Activated naive CD8-positive, alpha-beta T cell treated with anti-CD3 and anti-CD28 coated beads, Interleukin-2, amount 10 ng/mL, durations not matched to agents 7 days and 5 days (primary cell): Measurements from ENCODE around the gene SRGAP3. TPM values are rescaled to one million over a fixed set of nuclear protein-coding genes. Genes with fewer than 3 reads are reported as not detected.

Experiments
- ATAC-seq: fragments of 150-1000 bp; cut with Tn5 transposase; one replicate; pipeline ENCODE4 v1.10.0; 2021; ENCODE audit warnings: low read depth, moderate library complexity
- POLR2A ChIA-PET: fragments of 350-600 bp; sonication (Branson Sonifier 250); formaldehyde crosslinking; loops from one replicate; lab custom pipeline; 2021; ENCODE audit warnings: antibody characterized with exemption; lab: Charles Lee
- DNase-seq: peaks from one replicate; pipeline ENCODE4 v3.0.0; 2021
- H3K27ac Mint-ChIP-seq: one replicate; pipeline ENCODE4 v1.8.0; 2022; ENCODE audit warnings: mild to moderate bottlenecking, mixed read lengths
- H3K27me3 Mint-ChIP-seq: one replicate; pipeline ENCODE4 v1.8.0; 2022; ENCODE audit warnings: mild to moderate bottlenecking, moderate library complexity, mixed read lengths
- H3K36me3 Mint-ChIP-seq: one replicate; pipeline ENCODE4 v1.8.0; 2021; ENCODE audit warnings: mild to moderate bottlenecking, mixed read lengths
- H3K4me1 Mint-ChIP-seq: one replicate; pipeline ENCODE4 v1.8.0; 2021; ENCODE audit warnings: mixed read lengths
- H3K4me3 Mint-ChIP-seq: one replicate; pipeline ENCODE4 v1.8.0; 2022; ENCODE audit warnings: mild to moderate bottlenecking, moderate library complexity, mixed read lengths
- H3K9me3 Mint-ChIP-seq: one replicate; pipeline ENCODE4 v1.8.0; 2021; ENCODE audit warnings: mixed read lengths
- total RNA-seq, 2 experiments: library from RNA; stranded (reverse); gene quantifications; one replicate each; pipeline ENCODE4 v1.2.3, GENCODE V29; 2021

Gene SRGAP3
- total RNA-seq, 2 experiments from 2014 or later, result 4.9 to 5.5 TPM

DNA sequence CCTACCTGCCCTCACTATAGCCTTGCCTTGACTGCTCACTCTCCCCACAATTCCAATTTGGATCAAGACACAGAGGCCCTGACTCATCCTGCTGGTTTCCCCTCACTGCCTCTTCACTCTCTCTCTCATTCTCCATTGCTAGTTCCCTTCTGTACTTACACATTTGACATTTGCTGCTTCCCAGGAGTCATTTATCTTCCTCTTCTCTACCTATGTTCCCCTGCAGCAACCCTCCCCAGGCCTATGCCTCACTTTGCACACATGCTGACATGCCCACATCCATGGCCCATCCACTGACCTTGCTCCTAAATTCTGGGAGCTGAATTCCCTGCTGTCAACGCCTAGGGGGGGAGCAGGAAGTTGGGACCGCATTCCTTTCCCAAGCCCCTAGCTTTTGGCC, 82.2 kb downstream of the SRGAP3 start:
- Mint-ChIP-seq H3K27ac (no peak overlapping the region), H3K36me3 (no peaks in the 10 kb centered on the region), H3K9me3 (no peaks in the 10 kb centered on the region), H3K27me3 (no peaks in the 10 kb centered on the region), H3K4me3 (no peak overlapping the region), H3K4me1 (peaks cover 33% of the 10 kb centered on the region)
- POLR2A ChIA-PET, result interaction anchor here (1.1 kb wide), 1 partner anchor 12 kb away, joined by 3 read pairs; no protein-coding TSS in a partner anchor
- no peak for DNase-seq
- ATAC-seq, result no peak

GRCh38 chr3:9165421-9165820, 84.0 kb downstream of the SRGAP3 start:
- ATAC-seq (no peak), DNase-seq (no peak)
- H3K4me1 Mint-ChIP-seq, result peaks cover 31% of the 10 kb centered on the region
- no peak overlapping the region for H3K4me3 Mint-ChIP-seq
- no peaks in the 10 kb centered on the region for H3K36me3 Mint-ChIP-seq
- POLR2A ChIA-PET, result no interaction called here
- no peaks in the 10 kb centered on the region for H3K9me3 Mint-ChIP-seq
- no peaks in the 10 kb centered on the region for H3K27me3 Mint-ChIP-seq
- no peak overlapping the region for H3K27ac Mint-ChIP-seq

DNA sequence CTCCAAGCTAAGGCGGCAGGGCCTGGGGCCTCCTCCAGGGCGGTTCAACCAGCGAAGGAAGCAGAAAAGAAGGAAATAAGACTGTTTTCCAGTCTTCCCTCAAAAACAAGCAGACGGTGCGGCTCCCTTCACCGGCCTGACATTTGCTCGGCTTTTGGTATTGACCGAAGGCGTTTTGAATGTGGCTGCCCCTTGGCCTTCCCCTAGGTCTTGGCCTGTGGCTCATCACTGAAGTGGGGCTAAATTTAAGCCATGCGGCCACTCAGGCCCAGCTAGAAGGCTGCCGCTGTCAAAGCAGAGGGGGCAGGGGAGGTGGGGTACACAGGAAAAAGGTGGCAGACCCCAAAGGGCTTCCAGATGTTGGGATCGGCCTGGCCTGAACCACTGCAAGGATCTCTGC, 86.2 kb downstream of the SRGAP3 start:
- ATAC-seq (no peak), DNase-seq (no peak)
- peaks cover 11% of the 10 kb centered on the region for H3K4me1 Mint-ChIP-seq
- H3K4me3 Mint-ChIP-seq, result no peak overlapping the region
- H3K27ac Mint-ChIP-seq, result no peak overlapping the region
- H3K9me3 Mint-ChIP-seq, result no peaks in the 10 kb centered on the region
- no peaks in the 10 kb centered on the region for H3K27me3 Mint-ChIP-seq
- POLR2A ChIA-PET, result no interaction called here
- H3K36me3 Mint-ChIP-seq, result no peaks in the 10 kb centered on the region

DNA sequence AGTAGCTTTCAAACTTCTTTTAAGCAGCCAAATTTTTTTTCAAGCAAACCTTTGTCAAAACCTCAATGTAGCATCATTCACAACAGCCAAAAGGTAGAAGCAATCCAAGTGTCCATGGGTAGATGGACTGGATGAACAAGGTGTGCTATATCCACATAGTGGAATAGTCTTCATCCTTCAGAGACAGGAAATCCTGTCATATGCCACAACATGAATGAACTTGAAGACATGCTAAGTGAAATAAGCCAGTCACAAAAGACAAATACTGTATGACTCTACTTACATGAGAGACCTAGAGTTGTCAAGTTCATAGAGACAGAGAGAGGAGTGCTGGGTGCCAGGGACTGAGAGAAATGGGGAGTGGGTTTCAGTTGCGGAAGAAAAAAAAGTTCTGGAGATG, 87.6 kb downstream of the SRGAP3 start:
- peaks cover 1% of the 10 kb centered on the region for H3K9me3 Mint-ChIP-seq
- no peak for DNase-seq
- H3K4me3 Mint-ChIP-seq, result no peak overlapping the region
- no peaks in the 10 kb centered on the region for H3K36me3 Mint-ChIP-seq
- peaks cover 6% of the 10 kb centered on the region for H3K4me1 Mint-ChIP-seq
- H3K27me3 Mint-ChIP-seq, result no peaks in the 10 kb centered on the region
- no peak for ATAC-seq
- POLR2A ChIA-PET, result no interaction called here
- H3K27ac Mint-ChIP-seq, result no peak overlapping the region

DNA sequence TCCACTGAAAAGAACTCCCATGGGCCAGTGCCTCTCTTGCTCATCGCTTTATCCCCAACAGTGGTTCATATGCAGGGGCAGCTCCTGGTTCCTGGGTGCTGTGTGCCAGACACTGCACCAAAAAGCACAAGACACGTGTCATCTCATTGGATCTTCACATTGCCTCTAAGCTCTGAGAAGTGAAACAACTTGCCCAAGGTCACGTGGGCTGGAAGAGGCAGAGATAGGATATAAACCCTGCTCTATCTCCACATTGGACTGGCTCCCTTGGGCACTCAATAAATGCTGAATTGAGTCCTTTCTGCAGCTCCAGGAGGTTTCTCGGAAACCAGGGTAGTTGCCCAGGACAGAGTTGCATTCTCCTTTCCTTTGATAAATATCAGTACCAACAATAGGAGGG, 88.1 kb downstream of the SRGAP3 start:
- H3K9me3 Mint-ChIP-seq, result peaks cover 1% of the 10 kb centered on the region
- H3K36me3 Mint-ChIP-seq, result no peaks in the 10 kb centered on the region
- ATAC-seq, result no peak
- H3K27ac Mint-ChIP-seq, result no peak overlapping the region
- POLR2A ChIA-PET, result no interaction called here
- H3K4me1 Mint-ChIP-seq, result peaks cover 6% of the 10 kb centered on the region
- no peak for DNase-seq
- peaks cover 3% of the 10 kb centered on the region for H3K27me3 Mint-ChIP-seq
- H3K4me3 Mint-ChIP-seq, result no peak overlapping the region

DNA sequence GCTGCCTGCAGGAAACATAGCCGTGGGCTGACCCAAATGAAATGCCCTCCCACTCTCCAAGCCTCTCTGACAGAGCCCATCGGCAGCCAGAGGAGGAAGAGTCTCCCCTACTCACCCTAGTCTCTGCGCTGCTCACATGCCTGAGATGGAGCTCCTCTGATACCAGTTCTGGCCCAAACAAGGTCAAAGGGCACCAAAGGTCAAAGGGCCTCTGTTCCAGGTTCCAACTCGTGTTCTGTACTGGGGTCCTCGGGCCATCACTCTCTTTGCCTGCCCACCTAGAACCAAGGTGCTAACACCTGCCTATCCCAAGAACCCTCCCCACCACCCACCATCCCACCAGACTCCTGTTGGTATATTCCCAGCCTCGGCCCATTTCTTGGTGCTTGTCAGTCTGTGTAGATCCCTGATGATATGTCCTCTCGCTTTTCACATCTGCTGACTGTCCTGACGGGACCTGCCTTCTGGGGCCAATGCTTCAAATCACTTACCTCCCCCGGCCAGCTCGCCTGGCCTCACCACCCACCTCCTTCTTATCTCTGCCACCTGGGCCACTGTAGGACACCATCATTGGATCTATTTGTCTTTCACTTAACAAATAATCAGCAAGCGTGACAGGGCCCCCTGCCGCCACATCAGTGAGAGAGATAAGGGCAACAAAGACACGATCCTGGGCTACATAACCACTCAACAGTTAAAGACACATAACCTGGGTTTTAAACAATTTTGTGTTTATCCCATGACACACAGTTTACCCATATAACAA, 90.4 kb downstream of the SRGAP3 start:
- DNase-seq (no peak), ATAC-seq (no peak)
- POLR2A ChIA-PET, result no interaction called here
- Mint-ChIP-seq H3K4me1 (peaks cover 6% of the 10 kb centered on the region), H3K9me3 (peaks cover 1% of the 10 kb centered on the region), H3K36me3 (no peaks in the 10 kb centered on the region), H3K27me3 (peaks cover 13% of the 10 kb centered on the region), H3K4me3 (no peak overlapping the region), H3K27ac (no peak overlapping the region)

GRCh38 chr3:9157651-9158362, 91.6 kb downstream of the SRGAP3 start:
- Mint-ChIP-seq H3K36me3 (no peaks in the 10 kb centered on the region), H3K9me3 (peaks cover 1% of the 10 kb centered on the region), H3K27ac (no peak overlapping the region), H3K27me3 (peaks cover 13% of the 10 kb centered on the region), H3K4me3 (no peak overlapping the region), H3K4me1 (peaks cover 6% of the 10 kb centered on the region)
- DNase-seq (no peak), ATAC-seq (no peak)
- POLR2A ChIA-PET, result no interaction called here

- Mint-ChIP-seq H3K4me3 (no peak overlapping the region), H3K4me1 (peaks cover under 1% of the 10 kb centered on the region), H3K9me3 (peaks cover 2% of the 10 kb centered on the region), H3K27me3 (peaks cover 13% of the 10 kb centered on the region), H3K36me3 (no peaks in the 10 kb centered on the region), H3K27ac (no peak overlapping the region)
- DNase-seq (no peak), ATAC-seq (no peak)
- POLR2A ChIA-PET, result no interaction called here
Observed at GRCh38 chr3:9156604-9157003, 92.8 kb downstream of the SRGAP3 start.

DNA sequence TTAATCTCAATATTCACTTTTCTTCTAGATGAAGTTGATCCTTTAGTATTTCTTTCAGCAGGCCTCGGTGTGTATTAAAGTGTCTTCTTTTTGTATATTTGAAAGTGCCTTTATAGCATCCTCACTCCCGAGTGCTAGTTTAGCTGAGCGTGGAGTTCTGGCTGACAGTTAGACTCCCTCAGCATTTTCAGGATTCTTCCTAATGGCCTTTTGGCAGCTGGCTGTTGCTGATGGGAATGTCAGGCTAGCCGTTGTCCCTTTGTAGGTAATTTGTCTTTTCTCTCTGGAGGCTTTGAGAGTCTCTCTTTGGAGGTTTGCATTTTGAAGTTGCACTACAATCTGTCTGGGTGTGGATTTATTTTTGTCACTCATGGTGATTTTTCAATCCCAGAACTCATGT, 94.4 kb downstream of the SRGAP3 start:
- H3K9me3 Mint-ChIP-seq, result peaks cover 14% of the 10 kb centered on the region
- H3K36me3 Mint-ChIP-seq, result peaks cover 4% of the 10 kb centered on the region
- no peak overlapping the region for H3K4me3 Mint-ChIP-seq
- H3K4me1 Mint-ChIP-seq, result no peaks in the 10 kb centered on the region
- no peak overlapping the region for H3K27ac Mint-ChIP-seq
- H3K27me3 Mint-ChIP-seq, result peaks cover 13% of the 10 kb centered on the region
- POLR2A ChIA-PET, result no interaction called here
- ATAC-seq, result no peak
- no peak for DNase-seq

DNA sequence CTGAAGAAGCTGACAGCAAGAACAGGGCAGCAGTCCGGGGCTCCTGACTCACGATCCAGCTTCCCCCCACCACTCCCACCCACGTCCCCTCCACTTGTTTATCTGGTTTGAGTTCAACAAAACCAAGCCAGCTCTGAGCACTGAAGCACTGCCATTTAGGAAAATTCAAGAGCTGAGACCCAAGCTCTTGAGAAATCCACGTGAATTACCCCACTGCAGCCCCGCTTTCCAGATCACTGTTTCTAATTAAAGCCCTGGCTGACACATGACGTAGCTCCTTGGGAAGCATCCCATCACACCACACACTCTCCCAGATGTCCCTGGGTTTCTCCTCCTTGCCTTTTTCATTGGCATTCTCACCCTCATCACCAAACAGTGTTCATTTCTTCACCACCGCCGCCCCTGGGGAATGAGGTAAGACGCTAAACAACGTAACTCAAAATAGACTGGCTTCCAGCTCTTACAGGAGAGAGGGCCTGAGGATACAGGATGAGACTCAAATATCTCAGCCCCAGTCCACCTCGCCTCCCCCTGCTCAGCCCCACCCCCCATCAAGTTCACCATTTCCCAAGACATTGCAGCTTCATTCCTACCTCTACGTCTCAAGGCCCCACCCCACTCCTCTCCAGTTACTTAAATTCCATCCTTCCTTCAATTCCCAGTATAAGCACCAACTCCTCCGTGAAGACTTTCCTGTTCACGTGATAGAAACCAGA, 95.4 kb downstream of the SRGAP3 start:
- Mint-ChIP-seq H3K9me3 (peaks cover 15% of the 10 kb centered on the region), H3K4me3 (no peak overlapping the region), H3K27ac (no peak overlapping the region), H3K4me1 (no peaks in the 10 kb centered on the region), H3K36me3 (peaks cover 6% of the 10 kb centered on the region), H3K27me3 (peaks cover 13% of the 10 kb centered on the region)
- POLR2A ChIA-PET, result no interaction called here
- DNase-seq (no peak), ATAC-seq (no peak)

DNA sequence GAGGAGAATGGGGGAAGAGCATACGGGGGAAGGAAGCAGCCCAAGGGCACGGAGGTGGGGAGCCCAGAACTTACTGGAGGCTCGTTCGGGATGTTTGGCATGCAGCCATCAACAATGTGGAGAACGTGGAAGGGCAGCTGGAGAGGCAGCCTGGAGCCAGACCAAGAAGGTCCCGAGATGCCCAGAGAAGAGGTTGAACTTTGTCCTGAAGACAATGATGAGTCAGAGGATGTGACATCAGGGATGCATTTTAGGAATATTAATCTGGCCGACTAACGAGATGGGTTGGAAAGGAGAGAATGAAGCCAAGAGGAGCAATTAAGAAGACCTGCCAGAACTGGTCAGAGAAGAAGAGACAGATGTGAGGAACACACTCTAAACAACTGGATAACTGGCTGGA, 98.2 kb downstream of the SRGAP3 start:
- Mint-ChIP-seq H3K9me3 (peaks cover 17% of the 10 kb centered on the region), H3K36me3 (peaks cover 8% of the 10 kb centered on the region), H3K4me1 (peaks cover 7% of the 10 kb centered on the region), H3K27me3 (peaks cover 15% of the 10 kb centered on the region), H3K4me3 (no peak overlapping the region), H3K27ac (no peak overlapping the region)
- DNase-seq (no peak), ATAC-seq (no peak)
- POLR2A ChIA-PET, result no interaction called here

DNA sequence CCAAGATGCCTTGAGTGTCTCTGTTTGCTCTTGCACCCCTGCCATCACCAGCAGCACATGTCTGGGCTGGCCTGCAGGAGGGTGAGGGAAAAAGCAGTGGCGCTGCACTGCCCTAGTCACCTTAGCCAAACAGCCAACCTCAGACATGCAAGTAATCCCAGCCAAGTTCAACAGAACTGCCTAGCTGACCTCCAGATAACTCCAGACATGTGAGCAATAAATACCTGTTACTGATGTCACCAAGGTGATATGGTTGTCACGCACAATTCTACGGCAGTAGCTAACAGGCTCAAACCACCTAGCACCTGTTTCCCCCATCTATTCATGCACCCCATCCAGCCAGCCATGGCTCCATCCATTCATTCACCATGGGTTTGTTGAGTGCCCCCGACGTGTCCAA, 99.9 kb downstream of the SRGAP3 start:
- H3K9me3 Mint-ChIP-seq, result peaks cover 18% of the 10 kb centered on the region
- no peak overlapping the region for H3K4me3 Mint-ChIP-seq
- peaks cover 12% of the 10 kb centered on the region for H3K36me3 Mint-ChIP-seq
- H3K4me1 Mint-ChIP-seq, result peaks cover 7% of the 10 kb centered on the region
- H3K27ac Mint-ChIP-seq, result no peak overlapping the region
- no peak for ATAC-seq
- H3K27me3 Mint-ChIP-seq, result peaks cover 12% of the 10 kb centered on the region
- no peak for DNase-seq
- POLR2A ChIA-PET, result no interaction called here

GRCh38 chr3:9147896-9148266, 101.6 kb downstream of the SRGAP3 start:
- ATAC-seq (no peak), DNase-seq (no peak)
- POLR2A ChIA-PET, result no interaction called here
- Mint-ChIP-seq H3K36me3 (peaks cover 13% of the 10 kb centered on the region), H3K9me3 (peaks cover 20% of the 10 kb centered on the region), H3K4me1 (peaks cover 7% of the 10 kb centered on the region), H3K27ac (no peak overlapping the region), H3K4me3 (no peak overlapping the region), H3K27me3 (peaks cover 13% of the 10 kb centered on the region)
